Embryonic facial prominence (tissue), 1 donor: Measurements from ENCODE around the gene C5orf58.

Experiments
- DNase-seq: peaks from one replicate; pipeline ENCODE4 v3.0.0-alpha.2; 2016; ENCODE audit errors: extremely low spot score

The C5orf58 gene

DNA sequence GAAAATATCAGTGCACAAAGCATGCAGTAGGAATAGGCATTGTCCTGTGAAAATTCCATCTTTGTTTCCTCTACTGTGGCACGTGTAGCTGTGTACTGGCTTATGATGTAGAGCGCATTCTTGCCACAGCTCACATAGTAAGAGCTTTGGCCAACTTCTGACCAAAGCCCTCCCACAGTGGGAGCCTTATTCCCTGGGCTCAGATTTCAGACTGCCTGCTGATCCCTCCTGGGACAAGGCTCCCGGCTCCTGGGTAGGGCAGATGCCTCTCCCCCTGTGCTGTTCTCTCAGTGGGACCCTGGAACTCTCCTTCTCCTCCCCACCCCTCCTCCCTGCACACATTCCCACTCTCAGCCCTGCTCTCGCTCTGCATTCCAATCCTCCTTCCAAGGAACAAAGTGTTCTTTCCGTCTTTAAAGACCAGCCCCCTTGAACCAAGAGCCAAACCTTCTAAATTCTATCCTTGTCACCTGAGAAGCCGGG, 47.3 kb downstream of the C5orf58 start:
- DNase-seq, result no peak

DNA sequence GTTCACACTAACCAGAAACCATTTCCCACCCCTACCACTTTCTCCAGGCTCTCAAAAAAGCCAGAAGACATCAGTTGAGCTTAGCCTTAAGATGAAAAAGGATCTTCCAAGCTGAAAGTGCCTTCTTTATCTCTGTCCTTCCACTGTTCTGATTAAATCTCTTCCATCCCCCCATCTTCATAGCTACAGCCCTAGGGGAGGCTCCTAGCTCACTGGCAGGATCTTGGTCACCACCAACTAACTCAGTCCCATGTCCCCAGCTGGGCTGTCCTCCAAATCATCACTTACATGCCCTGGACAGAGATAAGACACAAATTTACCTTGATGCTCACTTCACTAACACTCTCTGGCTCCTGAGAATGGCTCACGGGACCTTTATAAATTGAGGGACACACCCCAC, 50.5 kb downstream of the C5orf58 start:
- DNase-seq, result no peak

DNA sequence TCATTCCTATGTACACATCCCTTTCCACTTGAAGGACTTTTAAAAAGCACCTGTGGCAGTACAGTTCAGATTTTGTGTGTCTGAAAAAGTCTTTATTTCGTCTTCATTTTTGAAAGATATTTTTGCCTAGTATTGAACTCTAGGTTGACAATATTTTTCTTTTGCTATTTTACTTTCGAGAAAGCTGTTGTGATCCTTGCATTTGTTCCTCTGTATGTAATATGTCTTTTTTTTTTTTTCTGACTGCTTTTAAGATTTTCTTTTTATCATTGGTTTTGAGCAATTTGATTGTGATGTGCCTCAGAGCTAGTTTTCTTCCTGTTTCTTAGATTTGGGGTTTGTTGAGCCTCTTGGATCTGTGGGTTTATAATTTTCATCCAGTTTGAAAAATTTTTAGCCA, 51.4 kb downstream of the C5orf58 start:
- DNase-seq, result no peak

DNA sequence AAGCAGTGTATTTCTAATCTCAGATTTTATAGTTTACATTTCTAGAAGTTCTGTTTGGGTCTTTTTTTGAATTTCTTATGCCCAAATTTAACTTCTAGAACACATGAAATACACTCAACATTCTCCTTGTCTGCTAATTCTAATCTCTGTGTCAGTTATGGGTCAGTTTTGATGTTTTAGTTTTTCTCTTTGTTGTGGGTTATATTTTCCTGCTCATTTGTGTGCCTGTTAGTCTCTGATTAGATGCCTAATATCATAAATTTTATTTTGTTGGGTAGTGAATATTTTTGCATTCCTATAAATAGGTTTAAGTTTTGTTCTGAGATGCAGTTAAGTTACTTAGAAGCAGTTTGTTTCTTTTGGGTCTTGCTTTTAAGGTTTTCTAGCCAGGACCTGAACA, 52.4 kb downstream of the C5orf58 start:
- no peak for DNase-seq

- no peak for DNase-seq
Measured at GRCh38 chr5:170286386-170286925, 53.7 kb downstream of the C5orf58 start.

DNA sequence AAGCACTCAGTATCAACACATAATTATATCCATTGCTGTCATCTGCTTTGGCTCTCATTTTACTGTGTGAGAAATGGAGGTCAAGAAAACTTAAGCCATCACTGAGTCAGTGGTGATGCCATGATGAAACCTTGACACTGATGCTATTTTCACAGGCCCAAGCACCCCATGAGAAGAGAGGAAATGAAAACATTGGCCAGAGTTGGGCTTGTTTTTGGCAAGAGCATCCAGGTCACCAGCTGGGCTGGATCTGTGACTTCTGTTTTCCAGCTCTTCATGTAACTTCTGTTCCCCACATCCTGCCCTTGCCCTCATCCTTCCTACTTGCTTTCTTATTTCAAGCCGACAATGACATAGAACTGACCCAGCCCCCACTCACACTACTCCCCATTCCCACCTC, 54.7 kb downstream of the C5orf58 start:
- DNase-seq, result no peak

GRCh38 chr5:170288151-170288550, 55.4 kb downstream of the C5orf58 start:
- DNase-seq, result no peak

- no peak for DNase-seq
Measured at GRCh38 chr5:170288551-170288950, 55.8 kb downstream of the C5orf58 start.

DNA sequence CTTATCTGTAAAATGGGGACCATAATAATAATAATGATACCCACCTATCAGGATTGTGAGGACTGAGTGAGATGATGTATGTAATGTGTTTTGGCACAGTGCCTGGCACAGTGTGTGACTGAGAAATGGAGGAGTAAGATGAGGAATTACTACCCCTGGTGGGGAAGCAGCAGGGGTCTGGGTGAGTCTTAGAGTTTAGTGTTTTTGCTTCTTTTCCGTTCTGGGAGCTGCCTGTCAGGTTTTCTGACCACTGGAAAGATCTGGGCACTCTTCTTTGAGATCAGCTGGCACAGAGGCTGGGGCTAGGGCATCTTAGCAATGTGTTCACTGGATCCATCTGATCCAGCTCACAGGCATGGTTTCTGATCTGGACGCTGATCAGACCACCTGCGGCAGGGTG, 56.3 kb downstream of the C5orf58 start:
- DNase-seq, result no peak

GRCh38 chr5:170289764-170290163, 57.0 kb downstream of the C5orf58 start:
- no peak for DNase-seq

GRCh38 chr5:170290498-170290897, 57.7 kb downstream of the C5orf58 start:
- no peak for DNase-seq

DNA sequence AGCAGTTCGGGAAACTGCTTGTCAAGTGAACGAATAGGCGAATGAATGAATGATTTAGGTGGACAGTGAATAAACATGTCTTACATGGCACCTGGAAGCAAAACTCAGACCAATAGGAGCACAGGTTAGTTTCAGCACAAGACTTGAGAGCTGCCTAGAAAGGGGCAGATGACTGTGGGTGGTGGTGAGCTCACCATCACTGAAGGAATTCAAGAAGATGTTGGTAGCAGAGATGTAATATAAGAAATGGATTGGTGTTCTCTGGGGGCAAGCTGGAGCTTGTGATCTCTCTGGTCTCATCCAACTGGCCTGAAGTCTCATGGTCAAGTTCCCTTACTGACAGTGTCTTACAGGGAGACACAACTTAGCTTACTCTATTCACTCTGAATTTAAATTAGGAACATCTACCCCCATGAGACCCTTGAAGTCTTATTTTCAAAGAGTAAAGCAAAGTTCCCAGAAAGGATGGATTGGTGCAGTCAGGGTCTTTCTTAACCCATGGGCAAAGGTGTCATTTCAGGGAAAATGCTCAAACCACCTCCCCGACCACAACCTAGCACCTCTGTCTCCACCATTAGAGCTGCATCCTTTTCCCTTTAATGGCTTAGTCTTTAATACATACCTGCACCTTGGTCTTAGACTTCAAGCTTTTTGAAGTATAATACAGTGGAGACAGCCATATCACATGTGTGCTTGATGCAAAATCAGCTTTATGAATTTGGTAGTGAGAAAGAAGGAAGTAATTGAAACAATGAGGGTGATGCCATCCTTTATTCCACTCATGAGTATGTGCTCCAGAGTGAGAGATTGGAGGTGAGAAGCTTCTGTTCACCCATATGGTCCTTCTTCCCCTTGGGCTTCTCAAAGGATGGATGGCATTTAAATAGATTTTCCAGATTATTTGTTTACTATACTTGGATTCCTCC, 59.7 kb downstream of the C5orf58 start:
- no peak for DNase-seq

DNA sequence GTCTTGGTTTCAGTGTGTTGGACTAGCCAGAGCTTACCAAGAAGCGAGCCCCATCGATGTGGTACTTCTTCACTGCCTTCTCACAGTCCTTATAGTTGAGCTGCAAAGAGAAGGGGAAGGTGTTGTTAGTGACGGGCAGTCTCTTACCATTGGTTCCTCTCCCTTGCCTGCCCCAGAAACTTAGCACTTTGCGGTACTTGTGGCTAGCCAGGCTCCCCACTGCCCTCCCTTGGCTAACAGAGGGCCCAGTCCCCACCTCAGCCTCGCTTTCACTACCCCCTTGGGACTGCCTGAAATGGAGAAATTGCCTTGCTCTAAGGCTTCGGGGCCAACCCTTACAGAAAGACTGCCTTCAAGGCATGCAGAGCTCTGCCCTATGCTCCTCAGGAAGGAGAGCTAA, 60.5 kb downstream of the C5orf58 start:
- no peak for DNase-seq

DNA sequence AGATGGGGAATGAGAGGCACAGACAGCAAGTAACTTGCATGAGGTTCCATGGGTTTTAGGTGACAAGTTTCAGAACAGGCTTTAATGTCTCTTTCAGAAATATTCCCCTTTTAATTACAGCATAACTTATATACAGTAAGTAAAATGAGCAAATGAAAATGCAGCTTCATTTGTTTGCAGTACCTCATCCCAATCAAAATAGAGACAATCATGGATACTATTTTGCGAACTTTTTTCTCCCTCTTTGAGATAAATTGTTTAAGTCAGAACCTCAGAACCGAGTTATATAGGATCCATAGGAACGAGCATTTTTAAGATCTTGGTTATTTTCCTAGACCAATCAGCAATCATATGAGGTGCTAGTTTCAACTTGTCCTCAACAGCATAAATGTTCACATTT, 61.3 kb downstream of the C5orf58 start:
- DNase-seq, result no peak

- no peak for DNase-seq
Measured at GRCh38 chr5:170294556-170294955, 61.8 kb downstream of the C5orf58 start.
